GM23338 (cell line): ENCODE measurements around the gene TTYH3. TPM values are rescaled to one million over a fixed set of nuclear protein-coding genes. Genes with fewer than 3 reads are reported as not detected.

Experiments
- ATAC-seq: fragments of 200-7000 bp; cut with Tn5 transposase; 3 replicates; pipeline ENCODE4 v1.9.1; 2020
- DNase-seq: peaks from one replicate; pipeline ENCODE4 v3.0.0-alpha.2; 2015; ENCODE audit warnings: low spot score
- H2AFZ ChIP-seq: fragments of 200-600 bp; sonication (generic); 2 replicates; pipeline ENCODE4 v1.8.0; 2016; ENCODE audit warnings: antibody characterized with exemption, mild to moderate bottlenecking, moderate library complexity
- H3F3A ChIP-seq: fragments of 200-600 bp; sonication (generic); replicated peaks from 2 replicates; pipeline ENCODE4 v1.8.0; 2017; ENCODE audit warnings: antibody characterized with exemption, mixed run types, low read depth
- H3K27ac ChIP-seq: fragments of 200-600 bp; sonication (generic); 2 replicates; pipeline ENCODE4 v1.6.1; 2016; ENCODE audit warnings: low read depth
- H3K27me3 ChIP-seq: fragments of 200-600 bp; sonication (generic); 2 replicates; pipeline ENCODE4 v1.8.0; 2016; ENCODE audit warnings: mild to moderate bottlenecking, mixed run types, moderate library complexity; ENCODE audit not compliant: insufficient read depth
- H3K36me3 ChIP-seq: fragments of 200-600 bp; sonication (generic); 2 replicates; pipeline ENCODE4 v1.8.0; 2016; ENCODE audit warnings: mild to moderate bottlenecking; ENCODE audit not compliant: insufficient read depth
- H3K4me1 ChIP-seq: fragments of 200-600 bp; sonication (generic); 2 replicates; pipeline ENCODE4 v1.8.0; 2016; ENCODE audit warnings: mild to moderate bottlenecking, moderate library complexity; ENCODE audit not compliant: insufficient read depth
- H3K4me2 ChIP-seq: fragments of 200-600 bp; sonication (generic); 2 replicates; pipeline ENCODE4 v1.7.1; 2017; ENCODE audit warnings: mixed run types
- H3K4me3 ChIP-seq: fragments of 200-600 bp; sonication (generic); 2 replicates; pipeline ENCODE4 v1.6.1; 2016; ENCODE audit warnings: mixed run types
- H3K79me2 ChIP-seq: fragments of 200-600 bp; sonication (generic); replicated peaks from 2 replicates; pipeline ENCODE4 v1.8.0; 2017; ENCODE audit warnings: mild to moderate bottlenecking; ENCODE audit not compliant: insufficient read depth
- H3K9me2 ChIP-seq: fragments of 200-600 bp; sonication (generic); 2 replicates; pipeline ENCODE4 v1.8.0; 2017; ENCODE audit not compliant: insufficient read depth
- H4K20me1 ChIP-seq: fragments of 200-600 bp; sonication (generic); replicated peaks from 2 replicates; pipeline ENCODE4 v1.8.0; 2017; ENCODE audit warnings: mild to moderate bottlenecking; ENCODE audit not compliant: insufficient read depth
- H3K27ac Mint-ChIP-seq: 2 replicates; pipeline ENCODE4 v1.8.0; 2020; ENCODE audit warnings: inconsistent platforms, mild to moderate bottlenecking, moderate library complexity, mixed read lengths
- H3K27me3 Mint-ChIP-seq: 3 replicates; pipeline ENCODE4 v1.8.0; 2022; ENCODE audit warnings: low read depth, mild to moderate bottlenecking, moderate library complexity, mixed read lengths, inconsistent platforms; ENCODE audit not compliant: insufficient read depth, poor library complexity
- H3K36me3 Mint-ChIP-seq: 3 replicates; pipeline ENCODE4 v1.8.0; 2021; ENCODE audit warnings: low read depth, mild to moderate bottlenecking, inconsistent platforms, moderate library complexity, mixed read lengths
- H3K4me1 Mint-ChIP-seq: 3 replicates; pipeline ENCODE4 v1.8.0; 2020; ENCODE audit warnings: mild to moderate bottlenecking, inconsistent platforms, mixed read lengths
- H3K4me3 Mint-ChIP-seq: 3 replicates; pipeline ENCODE4 v1.8.0; 2021; ENCODE audit warnings: moderate library complexity, mild to moderate bottlenecking, inconsistent platforms, mixed read lengths
- H3K9me3 Mint-ChIP-seq: 3 replicates; pipeline ENCODE4 v1.8.0; 2020; ENCODE audit warnings: moderate library complexity, mild to moderate bottlenecking, inconsistent platforms, mixed read lengths
- CREB1 ChIP-seq: fragments of 250-450 bp; sonication (Bioruptor Pico); IDR thresholded peaks from 2 replicates; pipeline ENCODE4 v1.5.0; 2020; ENCODE audit warnings: low read depth, mild to moderate bottlenecking, moderate library complexity
- EZH2 ChIP-seq: fragments of 200-600 bp; sonication (generic); IDR thresholded peaks from one replicate; pipeline ENCODE4 v1.8.0; 2017; ENCODE audit warnings: antibody characterized with exemption, mild to moderate bottlenecking, low read depth; ENCODE audit not compliant: unreplicated experiment
- EZH2phosphoT487 ChIP-seq: fragments of 200-600 bp; sonication (generic); IDR thresholded peaks from one replicate; pipeline ENCODE4 v1.8.1; 2018; ENCODE audit warnings: antibody characterized with exemption; ENCODE audit not compliant: unreplicated experiment
- JUNB ChIP-seq: IDR thresholded peaks from one replicate; pipeline ENCODE4 v1.6.1; 2016; ENCODE audit warnings: antibody characterized with exemption; ENCODE audit not compliant: unreplicated experiment
- NANOG ChIP-seq: IDR thresholded peaks from 2 replicates; pipeline ENCODE4 v1.6.1; 2016; ENCODE audit warnings: antibody characterized with exemption, borderline replicate concordance
- POLR2AphosphoS5 ChIP-seq: IDR thresholded peaks from 2 replicates; pipeline ENCODE4 v1.6.1; 2016; ENCODE audit warnings: antibody characterized with exemption, low read depth
- STAT1 ChIP-seq: IDR thresholded peaks from one replicate; pipeline ENCODE4 v1.6.1; 2016; ENCODE audit warnings: antibody characterized with exemption; ENCODE audit not compliant: unreplicated experiment
- ZNF114 ChIP-seq: fragments of 250-450 bp; sonication (Bioruptor Pico); IDR thresholded peaks from 2 replicates; pipeline ENCODE4 v1.5.0; 2020; ENCODE audit warnings: mild to moderate bottlenecking, moderate library complexity
- ZNF331 ChIP-seq: fragments of 250-450 bp; sonication (Bioruptor Pico); IDR thresholded peaks from 2 replicates; pipeline ENCODE4 v1.5.0; 2020; ENCODE audit warnings: low read depth, mild to moderate bottlenecking, moderate library complexity
- polyA plus RNA-seq: library from polyadenylated mRNA; unstranded; fragments of >200 nt; fragmentation: Nextera tagmentation; extraction: Ambion mirVana; gene quantifications from 2 replicates; pipeline ENCODE4 v1.2.1, GENCODE V29; 2016
- total RNA-seq: library from RNA; depleted of rRNA; stranded (reverse); fragments of >200 nt; shearing (Covaris generic); gene quantifications from 2 replicates; pipeline ENCODE4 v1.2.3, GENCODE V29; 2014
- TF ChIP-seq, protein P1 (sequence below): IDR thresholded peaks from one replicate; pipeline ENCODE4 v1.6.1; 2018; ENCODE audit warnings: antibody characterized with exemption; ENCODE audit not compliant: unreplicated experiment
- TF ChIP-seq, protein P2 (sequence below), 2 experiments: fragments of 200-600 bp in 1 of 2; sonication (generic) in 1 of 2; conservative IDR thresholded peaks; 2 replicates each; pipeline versions ENCODE4 v1.5.1 to v1.6.1; 2016 to 2017; ENCODE audit warnings: antibody characterized with exemption in 2 of 2, low read depth in 2 of 2, mild to moderate bottlenecking in 2 of 2, moderate library complexity in 1 of 2
- TF ChIP-seq, protein P3 (sequence below): IDR thresholded peaks from 2 replicates; pipeline ENCODE4 v1.6.1; 2016; ENCODE audit warnings: antibody characterized with exemption
- TF ChIP-seq, protein P4 (sequence below): fragments of 250-450 bp; sonication (Bioruptor Pico); IDR thresholded peaks from 2 replicates; pipeline ENCODE4 v1.5.0; 2020; ENCODE audit warnings: mild to moderate bottlenecking, moderate library complexity

TTYH3 gene
- total and polyA plus RNA-seq, 2 experiments from 2014 or later = 59.6 to 126 TPM

DNA sequence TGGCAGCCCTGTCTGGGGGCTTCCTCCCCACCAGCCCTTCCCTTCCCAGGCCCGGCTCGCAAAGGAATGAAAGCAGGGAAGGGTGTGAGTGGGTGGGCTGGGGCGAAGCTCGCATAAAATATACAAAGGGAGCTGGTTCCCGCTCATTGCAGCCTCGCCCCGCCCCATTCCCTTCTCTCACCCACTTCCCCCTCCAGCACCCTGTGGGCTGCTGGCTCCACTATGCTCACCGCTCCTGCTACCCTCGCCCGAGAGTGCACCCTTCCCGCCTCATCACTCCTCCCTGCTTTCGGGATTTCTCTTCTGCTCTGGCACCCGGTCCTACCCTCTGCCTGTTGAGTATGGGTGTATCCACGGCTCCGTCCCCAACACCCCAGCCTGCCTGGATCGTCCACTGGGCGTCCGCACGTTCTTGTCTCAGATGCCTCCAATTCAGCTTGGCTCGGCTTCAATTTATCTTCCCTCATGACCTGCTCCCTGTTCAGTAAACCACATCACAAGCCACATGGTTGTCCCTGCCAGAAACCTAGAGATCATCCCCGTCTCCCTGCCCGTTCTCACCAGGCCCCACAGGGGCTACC is 14.4 kb upstream of the TTYH3 start:
- H4K20me1 ChIP-seq = no peaks in the 10 kb centered on the region
- H2AFZ ChIP-seq = peak overlapping the region; percentile 94
- no peak for DNase-seq
- H3K9me3 Mint-ChIP-seq = no peaks in the 10 kb centered on the region
- no peak overlapping the region for H3K27ac ChIP-seq
- H3K79me2 ChIP-seq = no peaks in the 10 kb centered on the region
- TF ChIP-seq ZNF114 (CRISPR knock-in tag) = no peak
- no peak for TF ChIP-seq EZH2phosphoT487
- TF ChIP-seq POLR2AphosphoS5 = no peak
- TF ChIP-seq EZH2 = no peak
- TF ChIP-seq STAT1 = no peak
- TF ChIP-seq, protein P1, sequence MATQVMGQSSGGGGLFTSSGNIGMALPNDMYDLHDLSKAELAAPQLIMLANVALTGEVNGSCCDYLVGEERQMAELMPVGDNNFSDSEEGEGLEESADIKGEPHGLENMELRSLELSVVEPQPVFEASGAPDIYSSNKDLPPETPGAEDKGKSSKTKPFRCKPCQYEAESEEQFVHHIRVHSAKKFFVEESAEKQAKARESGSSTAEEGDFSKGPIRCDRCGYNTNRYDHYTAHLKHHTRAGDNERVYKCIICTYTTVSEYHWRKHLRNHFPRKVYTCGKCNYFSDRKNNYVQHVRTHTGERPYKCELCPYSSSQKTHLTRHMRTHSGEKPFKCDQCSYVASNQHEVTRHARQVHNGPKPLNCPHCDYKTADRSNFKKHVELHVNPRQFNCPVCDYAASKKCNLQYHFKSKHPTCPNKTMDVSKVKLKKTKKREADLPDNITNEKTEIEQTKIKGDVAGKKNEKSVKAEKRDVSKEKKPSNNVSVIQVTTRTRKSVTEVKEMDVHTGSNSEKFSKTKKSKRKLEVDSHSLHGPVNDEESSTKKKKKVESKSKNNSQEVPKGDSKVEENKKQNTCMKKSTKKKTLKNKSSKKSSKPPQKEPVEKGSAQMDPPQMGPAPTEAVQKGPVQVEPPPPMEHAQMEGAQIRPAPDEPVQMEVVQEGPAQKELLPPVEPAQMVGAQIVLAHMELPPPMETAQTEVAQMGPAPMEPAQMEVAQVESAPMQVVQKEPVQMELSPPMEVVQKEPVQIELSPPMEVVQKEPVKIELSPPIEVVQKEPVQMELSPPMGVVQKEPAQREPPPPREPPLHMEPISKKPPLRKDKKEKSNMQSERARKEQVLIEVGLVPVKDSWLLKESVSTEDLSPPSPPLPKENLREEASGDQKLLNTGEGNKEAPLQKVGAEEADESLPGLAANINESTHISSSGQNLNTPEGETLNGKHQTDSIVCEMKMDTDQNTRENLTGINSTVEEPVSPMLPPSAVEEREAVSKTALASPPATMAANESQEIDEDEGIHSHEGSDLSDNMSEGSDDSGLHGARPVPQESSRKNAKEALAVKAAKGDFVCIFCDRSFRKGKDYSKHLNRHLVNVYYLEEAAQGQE = no peak
- TF ChIP-seq, protein P2, sequence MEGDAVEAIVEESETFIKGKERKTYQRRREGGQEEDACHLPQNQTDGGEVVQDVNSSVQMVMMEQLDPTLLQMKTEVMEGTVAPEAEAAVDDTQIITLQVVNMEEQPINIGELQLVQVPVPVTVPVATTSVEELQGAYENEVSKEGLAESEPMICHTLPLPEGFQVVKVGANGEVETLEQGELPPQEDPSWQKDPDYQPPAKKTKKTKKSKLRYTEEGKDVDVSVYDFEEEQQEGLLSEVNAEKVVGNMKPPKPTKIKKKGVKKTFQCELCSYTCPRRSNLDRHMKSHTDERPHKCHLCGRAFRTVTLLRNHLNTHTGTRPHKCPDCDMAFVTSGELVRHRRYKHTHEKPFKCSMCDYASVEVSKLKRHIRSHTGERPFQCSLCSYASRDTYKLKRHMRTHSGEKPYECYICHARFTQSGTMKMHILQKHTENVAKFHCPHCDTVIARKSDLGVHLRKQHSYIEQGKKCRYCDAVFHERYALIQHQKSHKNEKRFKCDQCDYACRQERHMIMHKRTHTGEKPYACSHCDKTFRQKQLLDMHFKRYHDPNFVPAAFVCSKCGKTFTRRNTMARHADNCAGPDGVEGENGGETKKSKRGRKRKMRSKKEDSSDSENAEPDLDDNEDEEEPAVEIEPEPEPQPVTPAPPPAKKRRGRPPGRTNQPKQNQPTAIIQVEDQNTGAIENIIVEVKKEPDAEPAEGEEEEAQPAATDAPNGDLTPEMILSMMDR (conservative IDR thresholded peaks at IDR 0.05; ENCODE audit: low read depth in 2 of 2) = no peak
- TF ChIP-seq JUNB = no peak
- no peak for TF ChIP-seq CREB1 (CRISPR knock-in tag)
- TF ChIP-seq, protein P3, sequence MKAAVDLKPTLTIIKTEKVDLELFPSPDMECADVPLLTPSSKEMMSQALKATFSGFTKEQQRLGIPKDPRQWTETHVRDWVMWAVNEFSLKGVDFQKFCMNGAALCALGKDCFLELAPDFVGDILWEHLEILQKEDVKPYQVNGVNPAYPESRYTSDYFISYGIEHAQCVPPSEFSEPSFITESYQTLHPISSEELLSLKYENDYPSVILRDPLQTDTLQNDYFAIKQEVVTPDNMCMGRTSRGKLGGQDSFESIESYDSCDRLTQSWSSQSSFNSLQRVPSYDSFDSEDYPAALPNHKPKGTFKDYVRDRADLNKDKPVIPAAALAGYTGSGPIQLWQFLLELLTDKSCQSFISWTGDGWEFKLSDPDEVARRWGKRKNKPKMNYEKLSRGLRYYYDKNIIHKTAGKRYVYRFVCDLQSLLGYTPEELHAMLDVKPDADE = no peak
- TF ChIP-seq, protein P4, sequence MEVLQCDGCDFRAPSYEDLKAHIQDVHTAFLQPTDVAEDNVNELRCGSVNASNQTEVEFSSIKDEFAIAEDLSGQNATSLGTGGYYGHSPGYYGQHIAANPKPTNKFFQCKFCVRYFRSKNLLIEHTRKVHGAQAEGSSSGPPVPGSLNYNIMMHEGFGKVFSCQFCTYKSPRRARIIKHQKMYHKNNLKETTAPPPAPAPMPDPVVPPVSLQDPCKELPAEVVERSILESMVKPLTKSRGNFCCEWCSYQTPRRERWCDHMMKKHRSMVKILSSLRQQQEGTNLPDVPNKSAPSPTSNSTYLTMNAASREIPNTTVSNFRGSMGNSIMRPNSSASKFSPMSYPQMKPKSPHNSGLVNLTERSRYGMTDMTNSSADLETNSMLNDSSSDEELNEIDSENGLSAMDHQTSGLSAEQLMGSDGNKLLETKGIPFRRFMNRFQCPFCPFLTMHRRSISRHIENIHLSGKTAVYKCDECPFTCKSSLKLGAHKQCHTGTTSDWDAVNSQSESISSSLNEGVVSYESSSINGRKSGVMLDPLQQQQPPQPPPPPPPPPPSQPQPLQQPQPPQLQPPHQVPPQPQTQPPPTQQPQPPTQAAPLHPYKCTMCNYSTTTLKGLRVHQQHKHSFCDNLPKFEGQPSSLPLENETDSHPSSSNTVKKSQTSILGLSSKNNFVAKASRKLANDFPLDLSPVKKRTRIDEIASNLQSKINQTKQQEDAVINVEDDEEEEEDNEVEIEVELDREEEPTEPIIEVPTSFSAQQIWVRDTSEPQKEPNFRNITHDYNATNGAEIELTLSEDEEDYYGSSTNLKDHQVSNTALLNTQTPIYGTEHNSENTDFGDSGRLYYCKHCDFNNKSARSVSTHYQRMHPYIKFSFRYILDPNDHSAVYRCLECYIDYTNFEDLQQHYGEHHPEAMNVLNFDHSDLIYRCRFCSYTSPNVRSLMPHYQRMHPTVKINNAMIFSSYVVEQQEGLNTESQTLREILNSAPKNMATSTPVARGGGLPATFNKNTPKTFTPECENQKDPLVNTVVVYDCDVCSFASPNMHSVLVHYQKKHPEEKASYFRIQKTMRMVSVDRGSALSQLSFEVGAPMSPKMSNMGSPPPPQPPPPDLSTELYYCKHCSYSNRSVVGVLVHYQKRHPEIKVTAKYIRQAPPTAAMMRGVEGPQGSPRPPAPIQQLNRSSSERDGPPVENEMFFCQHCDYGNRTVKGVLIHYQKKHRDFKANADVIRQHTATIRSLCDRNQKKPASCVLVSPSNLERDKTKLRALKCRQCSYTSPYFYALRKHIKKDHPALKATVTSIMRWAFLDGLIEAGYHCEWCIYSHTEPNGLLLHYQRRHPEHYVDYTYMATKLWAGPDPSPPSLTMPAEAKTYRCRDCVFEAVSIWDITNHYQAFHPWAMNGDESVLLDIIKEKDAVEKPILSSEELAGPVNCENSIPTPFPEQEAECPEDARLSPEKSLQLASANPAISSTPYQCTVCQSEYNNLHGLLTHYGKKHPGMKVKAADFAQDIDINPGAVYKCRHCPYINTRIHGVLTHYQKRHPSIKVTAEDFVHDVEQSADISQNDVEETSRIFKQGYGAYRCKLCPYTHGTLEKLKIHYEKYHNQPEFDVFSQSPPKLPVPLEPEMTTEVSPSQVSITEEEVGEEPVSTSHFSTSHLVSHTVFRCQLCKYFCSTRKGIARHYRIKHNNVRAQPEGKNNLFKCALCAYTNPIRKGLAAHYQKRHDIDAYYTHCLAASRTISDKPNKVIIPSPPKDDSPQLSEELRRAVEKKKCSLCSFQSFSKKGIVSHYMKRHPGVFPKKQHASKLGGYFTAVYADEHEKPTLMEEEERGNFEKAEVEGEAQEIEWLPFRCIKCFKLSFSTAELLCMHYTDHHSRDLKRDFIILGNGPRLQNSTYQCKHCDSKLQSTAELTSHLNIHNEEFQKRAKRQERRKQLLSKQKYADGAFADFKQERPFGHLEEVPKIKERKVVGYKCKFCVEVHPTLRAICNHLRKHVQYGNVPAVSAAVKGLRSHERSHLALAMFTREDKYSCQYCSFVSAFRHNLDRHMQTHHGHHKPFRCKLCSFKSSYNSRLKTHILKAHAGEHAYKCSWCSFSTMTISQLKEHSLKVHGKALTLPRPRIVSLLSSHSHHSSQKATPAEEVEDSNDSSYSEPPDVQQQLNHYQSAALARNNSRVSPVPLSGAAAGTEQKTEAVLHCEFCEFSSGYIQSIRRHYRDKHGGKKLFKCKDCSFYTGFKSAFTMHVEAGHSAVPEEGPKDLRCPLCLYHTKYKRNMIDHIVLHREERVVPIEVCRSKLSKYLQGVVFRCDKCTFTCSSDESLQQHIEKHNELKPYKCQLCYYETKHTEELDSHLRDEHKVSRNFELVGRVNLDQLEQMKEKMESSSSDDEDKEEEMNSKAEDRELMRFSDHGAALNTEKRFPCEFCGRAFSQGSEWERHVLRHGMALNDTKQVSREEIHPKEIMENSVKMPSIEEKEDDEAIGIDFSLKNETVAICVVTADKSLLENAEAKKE = no peak
- TF ChIP-seq NANOG = no peak
- TF ChIP-seq ZNF331 (CRISPR knock-in tag) = no peak
- peaks cover 21% of the 10 kb centered on the region for H3K27me3 Mint-ChIP-seq
- H3K4me3 ChIP-seq = no peak overlapping the region
- no peaks in the 10 kb centered on the region for H3K36me3 Mint-ChIP-seq
- peaks cover 14% of the 10 kb centered on the region; the same call in 1 of the 2 replicates for H3F3A ChIP-seq
- H3K4me1 Mint-ChIP-seq = peaks cover 47% of the 10 kb centered on the region
- H3K4me3 Mint-ChIP-seq = peak overlapping the region; percentile 8; the same call in 1 of the 3 replicates
- H3K9me2 ChIP-seq = no peaks in the 10 kb centered on the region
- H3K36me3 ChIP-seq = no peaks in the 10 kb centered on the region
- peak overlapping the region; percentile 55; the same call in 1 of the 2 replicates for H3K4me2 ChIP-seq
- no peaks in the 10 kb centered on the region for H3K27me3 ChIP-seq
- H3K27ac Mint-ChIP-seq = peak overlapping the region; percentile 59
- ATAC-seq = peak; percentile 14
- peaks cover 17% of the 10 kb centered on the region for H3K4me1 ChIP-seq
